ENCODE results near the gene RBM33.

The RBM33 gene

DNA sequence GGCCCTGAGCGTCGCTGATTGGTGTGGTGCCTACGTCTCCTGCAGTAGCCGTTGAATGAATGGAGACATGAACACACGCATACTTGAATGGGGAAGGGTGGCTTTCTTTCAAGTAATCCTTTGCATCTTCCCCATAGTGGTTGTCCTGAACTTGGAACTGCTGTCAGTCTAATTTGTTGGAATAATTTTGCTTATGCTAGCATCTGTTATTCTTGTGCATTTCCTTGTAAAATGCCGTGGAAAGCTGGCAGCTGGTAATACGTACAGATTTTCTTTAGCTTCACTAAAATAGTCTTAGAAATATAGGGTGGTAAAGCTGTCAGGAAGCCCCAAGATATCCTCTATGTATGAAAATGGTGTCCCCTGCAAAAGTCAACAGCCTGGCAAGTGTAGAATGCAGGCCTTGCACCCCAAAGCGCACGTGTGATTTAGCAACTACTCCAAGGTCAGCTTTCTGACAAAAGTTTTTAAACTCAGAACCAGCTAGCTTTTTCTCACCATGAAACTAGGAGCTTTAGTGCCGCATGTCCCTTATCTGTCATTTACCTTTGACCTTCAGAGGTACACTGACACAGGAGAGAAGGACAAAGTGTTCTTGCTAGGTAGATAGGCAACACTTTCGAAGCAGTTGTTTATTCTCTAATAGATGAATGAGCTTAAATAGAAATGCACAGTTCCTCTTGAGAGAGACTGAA is 70.8 kb downstream of the RBM33 start:
- TF ChIP-seq, protein P1, sequence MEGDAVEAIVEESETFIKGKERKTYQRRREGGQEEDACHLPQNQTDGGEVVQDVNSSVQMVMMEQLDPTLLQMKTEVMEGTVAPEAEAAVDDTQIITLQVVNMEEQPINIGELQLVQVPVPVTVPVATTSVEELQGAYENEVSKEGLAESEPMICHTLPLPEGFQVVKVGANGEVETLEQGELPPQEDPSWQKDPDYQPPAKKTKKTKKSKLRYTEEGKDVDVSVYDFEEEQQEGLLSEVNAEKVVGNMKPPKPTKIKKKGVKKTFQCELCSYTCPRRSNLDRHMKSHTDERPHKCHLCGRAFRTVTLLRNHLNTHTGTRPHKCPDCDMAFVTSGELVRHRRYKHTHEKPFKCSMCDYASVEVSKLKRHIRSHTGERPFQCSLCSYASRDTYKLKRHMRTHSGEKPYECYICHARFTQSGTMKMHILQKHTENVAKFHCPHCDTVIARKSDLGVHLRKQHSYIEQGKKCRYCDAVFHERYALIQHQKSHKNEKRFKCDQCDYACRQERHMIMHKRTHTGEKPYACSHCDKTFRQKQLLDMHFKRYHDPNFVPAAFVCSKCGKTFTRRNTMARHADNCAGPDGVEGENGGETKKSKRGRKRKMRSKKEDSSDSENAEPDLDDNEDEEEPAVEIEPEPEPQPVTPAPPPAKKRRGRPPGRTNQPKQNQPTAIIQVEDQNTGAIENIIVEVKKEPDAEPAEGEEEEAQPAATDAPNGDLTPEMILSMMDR (conservative IDR thresholded peaks at IDR 0.05): no peak
- TF ChIP-seq ZFX (IDR thresholded peaks at IDR 0.05): no peak
- H3K27ac ChIP-seq: no peak overlapping the region

DNA sequence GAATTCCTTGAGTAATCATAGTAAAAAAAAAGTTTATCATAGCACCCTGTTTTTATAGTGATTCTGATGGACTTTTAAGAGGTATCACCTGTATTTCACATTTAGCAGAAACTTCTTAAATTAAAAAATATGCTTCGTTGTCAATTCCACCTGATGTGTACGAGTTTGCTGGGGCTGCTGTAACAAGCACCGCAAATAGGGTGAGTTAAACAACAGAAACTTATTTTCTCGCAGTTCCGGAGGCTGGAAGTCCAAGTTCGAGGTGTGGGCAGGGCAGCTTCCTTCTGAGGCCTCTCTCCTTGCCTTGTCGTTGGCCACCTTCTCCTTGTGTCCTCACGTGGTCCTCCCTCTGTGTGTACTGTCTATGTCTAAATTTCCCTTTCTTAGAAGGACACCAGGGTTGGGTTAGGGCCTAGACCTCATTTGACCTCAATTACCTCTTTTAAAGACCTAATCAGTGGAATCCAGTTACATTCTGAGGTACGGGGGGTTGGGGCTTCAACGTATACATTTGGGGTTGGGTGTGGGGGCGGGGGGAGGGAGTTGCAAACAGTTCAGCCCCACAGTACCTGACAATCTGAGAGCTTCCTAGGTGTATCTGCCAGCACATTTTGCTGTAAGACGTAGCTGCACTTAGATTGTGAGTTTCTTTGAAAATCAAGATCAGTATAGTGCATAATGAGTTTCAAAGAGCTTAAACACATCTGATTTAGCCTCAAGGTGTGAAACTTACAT is 72.7 kb downstream of the RBM33 start:
- TF ChIP-seq, protein P1 (conservative IDR thresholded peaks at IDR 0.05): no peak
- no peak for TF ChIP-seq ZFX (IDR thresholded peaks at IDR 0.05)
- H3K27ac ChIP-seq: no peak overlapping the region

DNA sequence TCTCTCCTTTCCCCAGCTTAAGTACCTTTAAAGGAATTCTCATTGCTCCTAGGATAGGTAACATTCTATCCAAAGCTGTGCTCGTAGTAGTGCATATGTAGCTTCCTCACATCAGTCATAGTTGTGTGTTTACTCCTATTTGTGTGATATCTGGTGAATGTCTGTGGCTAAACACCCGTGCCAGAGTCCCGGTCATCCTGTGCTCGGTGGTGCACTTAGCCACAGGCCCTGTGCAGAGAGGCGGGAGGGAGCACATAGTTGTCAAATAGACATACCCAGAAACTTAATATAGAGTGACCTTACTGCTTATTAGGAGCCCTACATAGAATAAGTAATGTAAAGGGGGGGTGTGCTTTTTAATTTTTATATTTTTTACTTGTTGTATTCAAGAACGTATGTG is 76.6 kb downstream of the RBM33 start:
- TF ChIP-seq, protein P1 (conservative IDR thresholded peaks at IDR 0.05): no peak
- no peak for TF ChIP-seq ZFX (IDR thresholded peaks at IDR 0.05)
- no peak overlapping the region for H3K27ac ChIP-seq

DNA sequence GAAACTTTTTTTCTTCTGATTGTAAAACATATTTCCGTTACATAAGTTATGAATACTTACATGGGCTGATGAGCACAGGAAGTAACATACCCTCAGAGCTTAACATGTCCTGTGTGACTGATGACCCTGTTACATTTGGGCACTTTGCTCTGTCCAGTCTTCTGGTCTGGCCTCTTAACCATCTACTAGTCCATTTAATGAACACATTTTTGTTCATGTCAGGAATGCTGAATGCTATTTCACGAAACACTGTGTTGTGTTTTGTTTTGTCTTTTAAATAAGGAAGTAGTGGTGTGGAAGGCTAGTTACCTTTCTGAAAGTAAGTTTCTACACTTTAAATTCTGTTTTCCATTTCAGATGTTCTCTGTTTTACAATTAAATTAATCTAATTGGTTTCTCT is 77.7 kb downstream of the RBM33 start:
- H3K27ac ChIP-seq: no peak overlapping the region
- TF ChIP-seq, protein P1 (conservative IDR thresholded peaks at IDR 0.05): no peak
- TF ChIP-seq ZFX (IDR thresholded peaks at IDR 0.05): no peak

DNA sequence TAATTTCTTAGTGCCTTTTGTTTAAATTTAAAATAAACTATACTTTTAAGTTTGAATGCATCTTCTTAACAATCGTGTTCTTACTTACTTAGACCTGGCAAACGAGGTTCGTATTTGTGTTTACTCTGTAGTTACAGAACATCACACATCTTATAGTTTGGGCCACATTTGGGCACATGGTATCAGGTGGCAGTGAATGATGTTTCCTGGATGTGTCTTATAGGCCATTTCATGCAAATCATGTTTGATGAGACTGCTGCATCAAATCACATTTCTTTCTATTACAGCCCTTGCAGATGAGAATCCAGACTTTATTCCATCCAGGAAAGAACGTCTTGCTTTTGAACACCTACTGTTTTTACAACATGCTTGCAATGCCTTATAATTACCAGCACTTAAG is 78.5 kb downstream of the RBM33 start:
- no peak overlapping the region for H3K27ac ChIP-seq
- TF ChIP-seq ZFX (IDR thresholded peaks at IDR 0.05): no peak
- TF ChIP-seq, protein P1 (conservative IDR thresholded peaks at IDR 0.05): no peak

DNA sequence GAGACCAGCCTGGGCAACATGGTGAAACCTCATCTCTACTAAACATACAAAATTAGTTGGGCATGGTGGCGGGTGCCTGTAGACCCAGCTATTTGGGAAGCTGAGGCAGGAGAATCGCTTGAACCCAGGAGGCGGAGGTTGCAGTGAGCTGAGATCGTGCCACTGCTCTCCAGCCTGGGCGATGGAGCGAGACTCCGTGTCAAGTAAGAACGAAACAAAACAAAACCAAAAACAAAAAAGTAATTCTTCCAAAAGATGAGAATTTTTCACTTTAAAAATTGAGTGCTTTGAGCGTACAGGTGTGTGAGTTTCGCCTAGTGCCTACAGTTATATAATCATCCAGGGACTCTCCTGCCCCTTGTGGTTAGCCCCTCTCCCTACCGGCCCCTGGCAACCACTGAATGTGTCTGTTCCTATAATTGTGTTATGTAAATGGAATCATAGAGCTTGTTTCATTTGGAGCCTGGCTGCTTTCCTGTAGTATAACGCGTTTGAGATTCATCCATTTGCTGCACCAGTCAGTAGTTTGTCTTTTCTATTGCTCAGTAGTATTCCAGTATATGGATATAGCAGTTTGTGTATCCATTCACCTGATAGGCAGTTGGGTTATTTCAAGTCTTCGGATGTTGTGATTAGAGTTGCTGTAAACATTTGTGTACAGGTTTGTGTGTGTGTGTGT is 80.0 kb downstream of the RBM33 start:
- TF ChIP-seq ZFX (IDR thresholded peaks at IDR 0.05): no peak
- TF ChIP-seq, protein P1 (conservative IDR thresholded peaks at IDR 0.05): peak; percentile 36
- H3K27ac ChIP-seq: no peak overlapping the region

DNA sequence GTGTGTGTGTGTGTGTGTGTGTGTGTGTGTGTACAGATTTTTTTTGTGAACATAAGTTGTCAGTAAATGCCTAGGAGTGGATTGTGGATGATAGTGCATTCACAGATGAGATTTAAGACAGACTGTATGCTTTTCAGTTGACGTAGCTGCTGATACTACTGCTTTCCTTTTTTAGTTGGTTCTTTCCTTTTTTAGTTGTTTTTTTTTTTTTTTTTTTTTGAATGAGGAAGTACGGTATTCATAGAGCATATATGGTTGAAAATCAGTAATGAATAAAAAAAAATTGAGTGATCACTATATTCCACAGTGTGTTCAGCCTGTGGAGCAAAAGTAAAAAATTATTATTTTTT is 80.5 kb downstream of the RBM33 start:
- H3K27ac ChIP-seq: no peak overlapping the region
- TF ChIP-seq, protein P1 (conservative IDR thresholded peaks at IDR 0.05): 0 out of 2 replicates have a peak, but pooled peaks have one; percentile 7
- TF ChIP-seq ZFX (IDR thresholded peaks at IDR 0.05): no peak

Data from C4-2B (cell line).